Activated T-cell treated with anti-CD3 and anti-CD28 coated beads for 24 hours (primary cell): ENCODE measurements around the gene DNAH17.

Experiments used
- DNase-seq: peaks from one replicate; pipeline ENCODE4 v3.0.0-alpha.2; 2020; ENCODE audit warnings: low read depth

The DNAH17 gene

GRCh38 chr17:78449983-78450595 lies 127.1 kb downstream of the DNAH17 start:
- DNase-seq, result no peak

- no peak for DNase-seq
These were observed 128.7 kb downstream of the DNAH17 start for GRCh38 chr17:78448356-78448993.

- DNase-seq, result no peak
These were observed 130.4 kb downstream of the DNAH17 start for GRCh38 chr17:78446833-78447232.

GRCh38 chr17:78444392-78444791 lies 132.8 kb downstream of the DNAH17 start:
- no peak for DNase-seq

GRCh38 chr17:78442648-78443218 lies 134.5 kb downstream of the DNAH17 start:
- no peak for DNase-seq

- DNase-seq, result no peak
These were observed 135.8 kb downstream of the DNAH17 start for GRCh38 chr17:78441271-78441971.

GRCh38 chr17:78438694-78439325 lies 138.4 kb downstream of the DNAH17 start:
- no peak for DNase-seq

GRCh38 chr17:78438271-78438691 lies 138.9 kb downstream of the DNAH17 start:
- no peak for DNase-seq

- no peak for DNase-seq
These were observed 139.6 kb downstream of the DNAH17 start for GRCh38 chr17:78437508-78438169.

GRCh38 chr17:78435330-78436005 lies 141.7 kb downstream of the DNAH17 start:
- DNase-seq, result no peak

GRCh38 chr17:78434455-78435329 lies 142.5 kb downstream of the DNAH17 start:
- DNase-seq, result no peak

GRCh38 chr17:78433780-78434335 lies 143.3 kb downstream of the DNAH17 start:
- DNase-seq, result no peak

GRCh38 chr17:78433013-78433727 lies 144.0 kb downstream of the DNAH17 start:
- DNase-seq, result no peak

GRCh38 chr17:78432226-78433012 lies 144.8 kb downstream of the DNAH17 start:
- DNase-seq, result no peak

- DNase-seq, result no peak
These were observed 145.6 kb downstream of the DNAH17 start for GRCh38 chr17:78431692-78431958.

GRCh38 chr17:78430892-78431691 lies 146.1 kb downstream of the DNAH17 start:
- no peak for DNase-seq

- DNase-seq, result no peak
These were observed 147.6 kb downstream of the DNAH17 start for GRCh38 chr17:78429618-78429995.
